ENCODE data around the gene ZMYND10. TPM values are rescaled to one million over a fixed set of nuclear protein-coding genes. Genes with fewer than 3 reads are reported as not detected.

The ZMYND10 gene
- total RNA-seq, 1 donor from 2014 or later: not detected

GRCh38 chr3:50370594-50370993, 25.1 kb upstream of the ZMYND10 start:
- peak; percentile 41 for DNase-seq (ENCODE audit: low spot score)
- peak overlapping the region; percentile 18 for H3K4me3 Mint-ChIP-seq (ENCODE audit: unreplicated experiment)
- peaks cover 11% of the 10 kb centered on the region for H3K27me3 Mint-ChIP-seq (ENCODE audit: unreplicated experiment)
- peak overlapping the region; percentile 26 for H3K27ac Mint-ChIP-seq (ENCODE audit: unreplicated experiment)
- H3K36me3 Mint-ChIP-seq (ENCODE audit: low read depth, unreplicated experiment): peaks cover 3% of the 10 kb centered on the region
- no peak for TF ChIP-seq CTCF (IDR thresholded peaks at IDR 0.05; ENCODE audit: unreplicated experiment)
- H3K9me3 Mint-ChIP-seq (ENCODE audit: unreplicated experiment): no peaks in the 10 kb centered on the region
- H3K4me1 Mint-ChIP-seq (ENCODE audit: unreplicated experiment): peaks cover 5% of the 10 kb centered on the region

GRCh38 chr3:50369012-50369670, 23.6 kb upstream of the ZMYND10 start:
- H3K9me3 Mint-ChIP-seq (ENCODE audit: unreplicated experiment): no peaks in the 10 kb centered on the region
- DNase-seq (ENCODE audit: low spot score): no peak
- H3K27me3 Mint-ChIP-seq (ENCODE audit: unreplicated experiment): peaks cover 11% of the 10 kb centered on the region
- no peak overlapping the region for H3K4me3 Mint-ChIP-seq (ENCODE audit: unreplicated experiment)
- H3K27ac Mint-ChIP-seq (ENCODE audit: unreplicated experiment): no peak overlapping the region
- H3K4me1 Mint-ChIP-seq (ENCODE audit: unreplicated experiment): peaks cover 5% of the 10 kb centered on the region
- H3K36me3 Mint-ChIP-seq (ENCODE audit: low read depth, unreplicated experiment): peaks cover 3% of the 10 kb centered on the region
- no peak for TF ChIP-seq CTCF (IDR thresholded peaks at IDR 0.05; ENCODE audit: unreplicated experiment)

- Mint-ChIP-seq H3K36me3 (ENCODE audit: low read depth, unreplicated experiment) (peaks cover 3% of the 10 kb centered on the region), H3K9me3 (ENCODE audit: unreplicated experiment) (no peaks in the 10 kb centered on the region)
- no peak for DNase-seq (ENCODE audit: low spot score)
These were observed 20.3 kb upstream of the ZMYND10 start for GRCh38 chr3:50365842-50366220.

GRCh38 chr3:50365080-50365841, 19.7 kb upstream of the ZMYND10 start:
- H3K27ac Mint-ChIP-seq (ENCODE audit: unreplicated experiment): no peak overlapping the region

More at GRCh38 chr3:50365842-50366220, 20.3 kb upstream of the ZMYND10 start:
- TF ChIP-seq CTCF (IDR thresholded peaks at IDR 0.05; ENCODE audit: unreplicated experiment): no peak
- Mint-ChIP-seq H3K27ac (ENCODE audit: unreplicated experiment) (no peak overlapping the region), H3K27me3 (ENCODE audit: unreplicated experiment) (peaks cover 8% of the 10 kb centered on the region), H3K4me3 (ENCODE audit: unreplicated experiment) (peak overlapping the region; percentile 65), H3K4me1 (ENCODE audit: unreplicated experiment) (peaks cover 3% of the 10 kb centered on the region)

More at GRCh38 chr3:50365080-50365841, 19.7 kb upstream of the ZMYND10 start:
- DNase-seq (ENCODE audit: low spot score): peak; percentile 74
- peak overlapping the region; percentile 65 for H3K4me3 Mint-ChIP-seq (ENCODE audit: unreplicated experiment)
- no peaks in the 10 kb centered on the region for H3K9me3 Mint-ChIP-seq (ENCODE audit: unreplicated experiment)
- H3K4me1 Mint-ChIP-seq (ENCODE audit: unreplicated experiment): no peaks in the 10 kb centered on the region
- TF ChIP-seq CTCF (IDR thresholded peaks at IDR 0.05; ENCODE audit: unreplicated experiment): no peak
- H3K27me3 Mint-ChIP-seq (ENCODE audit: unreplicated experiment): peaks cover 7% of the 10 kb centered on the region
- peaks cover 3% of the 10 kb centered on the region for H3K36me3 Mint-ChIP-seq (ENCODE audit: low read depth, unreplicated experiment)

All from endothelial cell (in vitro differentiated cells).